Epithelial cell of proximal tubule (primary cell): ENCODE results near the gene NUF2. TPM values are rescaled to one million over a fixed set of nuclear protein-coding genes. Genes with fewer than 3 reads are reported as not detected.

Experiments
- DNase-seq: peaks from one replicate; pipeline ENCODE4 v3.0.0-alpha.2; 2011; ENCODE audit warnings: low read depth
- H3K4me3 ChIP-seq: 2 replicates; pipeline ENCODE4 v1.5.1; 2011; ENCODE audit warnings: low read depth, mild to moderate bottlenecking, low read length
- total RNA-seq: library from RNA; depleted of rRNA; stranded (reverse); fragments of >200 nt; gene quantifications from 2 replicates; pipeline ENCODE4 v1.2.3, GENCODE V29; 2015
- TF ChIP-seq, protein P1 (sequence below): conservative IDR thresholded peaks from 2 replicates; pipeline ENCODE4 v1.5.1; 2012; ENCODE audit warnings: low read depth, mild to moderate bottlenecking, low read length

The NUF2 gene
- total RNA-seq, 1 donor from 2014 or later: 43.6 TPM

DNA sequence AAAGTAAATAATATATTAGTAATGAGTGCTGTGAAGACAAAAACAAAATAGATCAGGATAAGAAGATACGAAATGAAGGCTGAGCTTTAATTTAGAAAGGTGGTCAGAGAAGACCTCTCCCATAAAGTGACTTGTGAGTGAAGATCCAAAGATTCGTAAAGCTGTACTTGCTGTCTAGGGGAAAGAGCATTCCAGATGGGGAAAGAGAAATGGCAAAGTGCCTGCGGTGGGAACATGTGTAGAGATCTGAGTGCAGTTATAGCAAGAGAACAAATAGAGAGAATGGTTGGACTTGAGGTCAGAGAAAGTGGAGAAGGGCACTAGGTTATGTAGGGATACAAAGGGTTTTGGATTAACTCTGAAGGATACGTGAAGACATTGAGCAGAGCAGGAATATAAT, 60.6 kb downstream of the NUF2 start:
- TF ChIP-seq, protein P1, sequence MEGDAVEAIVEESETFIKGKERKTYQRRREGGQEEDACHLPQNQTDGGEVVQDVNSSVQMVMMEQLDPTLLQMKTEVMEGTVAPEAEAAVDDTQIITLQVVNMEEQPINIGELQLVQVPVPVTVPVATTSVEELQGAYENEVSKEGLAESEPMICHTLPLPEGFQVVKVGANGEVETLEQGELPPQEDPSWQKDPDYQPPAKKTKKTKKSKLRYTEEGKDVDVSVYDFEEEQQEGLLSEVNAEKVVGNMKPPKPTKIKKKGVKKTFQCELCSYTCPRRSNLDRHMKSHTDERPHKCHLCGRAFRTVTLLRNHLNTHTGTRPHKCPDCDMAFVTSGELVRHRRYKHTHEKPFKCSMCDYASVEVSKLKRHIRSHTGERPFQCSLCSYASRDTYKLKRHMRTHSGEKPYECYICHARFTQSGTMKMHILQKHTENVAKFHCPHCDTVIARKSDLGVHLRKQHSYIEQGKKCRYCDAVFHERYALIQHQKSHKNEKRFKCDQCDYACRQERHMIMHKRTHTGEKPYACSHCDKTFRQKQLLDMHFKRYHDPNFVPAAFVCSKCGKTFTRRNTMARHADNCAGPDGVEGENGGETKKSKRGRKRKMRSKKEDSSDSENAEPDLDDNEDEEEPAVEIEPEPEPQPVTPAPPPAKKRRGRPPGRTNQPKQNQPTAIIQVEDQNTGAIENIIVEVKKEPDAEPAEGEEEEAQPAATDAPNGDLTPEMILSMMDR: no peak
- no peak for DNase-seq
- H3K4me3 ChIP-seq: no peak overlapping the region

DNA sequence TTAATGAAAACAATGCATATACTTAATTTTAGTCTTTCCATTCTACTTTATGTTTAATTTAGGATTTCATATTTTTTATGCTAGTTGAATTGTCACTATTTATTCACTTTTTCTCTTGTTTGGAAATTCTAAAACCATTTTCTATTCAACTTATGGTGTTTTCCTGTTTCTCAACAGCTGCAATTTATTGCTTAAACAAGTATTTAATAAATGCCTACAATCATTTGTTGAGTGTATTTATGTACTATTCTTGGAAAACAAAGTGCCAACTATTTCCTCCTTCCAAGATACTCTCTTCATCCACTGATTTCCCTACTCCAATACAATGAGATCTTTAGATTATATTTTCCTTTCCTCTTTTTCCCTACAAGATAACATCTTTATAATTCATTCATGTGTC, 65.4 kb downstream of the NUF2 start:
- no peak overlapping the region for H3K4me3 ChIP-seq
- no peak for DNase-seq
- TF ChIP-seq, protein P1: no peak

DNA sequence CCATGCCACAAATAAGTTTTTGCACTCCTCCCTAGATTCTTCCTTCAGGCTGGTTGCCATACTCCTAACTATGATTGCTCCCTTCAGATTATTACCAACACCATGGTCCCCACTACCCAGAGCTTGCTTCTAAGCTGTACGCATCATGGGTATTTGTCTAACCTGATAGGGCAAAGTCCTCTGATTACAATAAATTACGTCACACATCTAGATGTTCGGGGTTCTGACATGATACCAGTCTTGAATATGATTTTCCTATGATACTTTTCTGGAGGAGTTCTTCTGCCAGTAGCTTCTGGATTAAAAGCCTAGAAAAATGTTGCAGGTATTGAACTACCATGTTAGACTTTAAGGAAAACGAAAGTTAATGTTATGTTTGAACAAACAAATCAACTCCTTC, 67.2 kb downstream of the NUF2 start:
- H3K4me3 ChIP-seq: no peak overlapping the region
- TF ChIP-seq, protein P1: no peak
- no peak for DNase-seq

DNA sequence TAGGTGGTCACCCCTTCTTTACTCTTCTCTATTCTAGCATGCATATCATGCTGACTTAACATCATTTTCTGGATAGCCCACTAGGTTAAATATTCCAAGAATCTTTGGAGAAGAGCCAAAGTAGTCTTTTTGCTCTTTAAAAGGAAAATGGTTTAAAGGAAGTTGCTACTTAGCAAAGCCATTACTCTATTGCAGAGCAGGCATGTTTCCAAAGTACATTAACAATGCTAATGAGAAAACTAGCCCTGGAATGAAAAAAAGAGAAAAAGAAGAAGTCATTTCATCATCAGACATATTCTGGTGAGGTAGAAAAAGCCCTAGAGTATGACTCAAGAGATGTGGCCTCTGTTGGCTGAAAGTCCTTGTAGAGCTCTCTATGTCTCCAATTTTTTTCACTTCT, 74.0 kb downstream of the NUF2 start:
- no peak overlapping the region for H3K4me3 ChIP-seq
- DNase-seq: no peak
- TF ChIP-seq, protein P1: no peak

DNA sequence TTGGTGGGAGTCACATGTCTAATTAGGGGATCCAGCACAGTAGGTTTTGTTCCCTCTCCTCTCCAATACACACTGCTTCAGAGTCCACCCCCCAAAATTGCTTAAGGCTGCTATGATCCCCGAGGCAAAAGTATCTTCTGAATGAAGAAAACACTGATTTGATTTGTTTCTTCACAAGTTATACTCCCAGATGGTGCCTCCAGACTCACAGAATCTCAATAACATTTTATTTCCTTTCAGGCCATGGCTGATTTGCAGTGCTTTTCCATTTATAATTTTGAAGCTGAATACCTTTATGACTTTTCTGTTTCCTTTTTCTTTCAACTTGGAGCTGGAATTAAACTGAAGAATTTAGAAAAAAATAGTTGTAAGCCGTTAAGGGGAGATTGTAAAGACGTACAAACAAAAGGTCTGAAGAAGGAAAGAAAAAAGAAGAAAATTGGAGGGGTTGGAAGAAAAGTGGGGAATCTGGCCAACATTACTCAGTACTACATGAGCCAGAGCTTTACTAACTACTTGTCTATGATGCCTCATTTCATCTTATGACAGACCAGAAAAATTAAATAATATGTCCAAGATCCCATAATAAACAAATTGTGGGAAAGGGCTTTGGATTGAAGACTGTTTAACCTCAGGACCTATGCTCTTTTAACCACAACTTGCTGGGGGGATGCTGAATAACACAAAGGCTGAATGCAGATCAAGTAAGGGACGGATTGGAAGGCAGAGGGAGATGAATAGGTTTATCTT, 75.9 kb downstream of the NUF2 start:
- H3K4me3 ChIP-seq: no peak overlapping the region
- TF ChIP-seq, protein P1: no peak
- no peak for DNase-seq

DNA sequence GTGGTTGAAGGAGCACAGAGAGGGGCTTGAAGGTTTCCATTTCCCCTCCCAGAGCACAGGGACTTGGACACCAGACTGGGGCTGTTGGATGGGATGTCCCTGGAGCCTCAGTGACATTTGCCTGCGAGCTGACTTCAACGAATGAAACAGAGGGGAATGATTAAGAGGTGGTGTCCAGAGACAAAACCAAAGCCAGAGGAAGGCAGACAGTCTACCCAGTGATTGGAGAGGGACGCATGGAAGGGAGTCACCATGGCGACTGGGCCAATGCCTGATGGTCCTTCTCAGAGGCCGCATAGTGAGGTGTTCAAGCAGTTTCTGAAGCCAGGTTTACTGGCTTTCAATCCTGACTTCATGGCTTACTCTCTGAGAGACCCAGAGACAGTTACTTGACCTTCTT, 77.2 kb downstream of the NUF2 start:
- DNase-seq: no peak
- TF ChIP-seq, protein P1: no peak
- no peak overlapping the region for H3K4me3 ChIP-seq

DNA sequence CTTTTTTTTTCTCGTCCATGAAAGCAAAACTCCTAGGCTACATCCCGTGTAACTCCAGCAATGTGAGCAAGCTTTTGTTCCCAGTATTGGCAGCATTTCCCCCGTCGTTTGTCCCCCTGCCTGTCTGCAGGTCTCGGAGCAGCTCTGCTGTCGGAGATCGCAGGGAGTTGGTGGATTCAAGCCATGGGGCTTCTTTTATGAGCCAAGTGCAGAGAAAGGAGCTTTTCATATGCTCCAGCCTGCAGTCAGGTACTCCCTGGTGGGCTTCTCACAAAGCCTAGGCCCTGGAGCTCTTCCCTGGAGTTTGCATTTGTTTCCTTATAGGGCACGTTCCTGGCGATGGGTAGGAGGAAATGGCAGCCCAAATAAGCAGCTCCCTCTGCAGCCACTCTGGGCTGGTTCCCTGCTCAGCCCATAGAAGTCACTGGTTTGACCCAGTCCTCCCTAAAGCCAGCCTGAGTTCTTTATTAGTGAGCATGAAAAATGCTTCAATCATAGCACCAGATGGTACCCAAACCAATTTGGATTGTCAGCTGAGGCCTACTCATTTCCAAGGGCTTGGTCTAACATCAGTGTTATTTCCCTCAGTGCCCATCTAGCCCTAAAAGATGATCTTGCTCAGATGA, 78.3 kb downstream of the NUF2 start:
- TF ChIP-seq, protein P1: no peak
- H3K4me3 ChIP-seq: no peak overlapping the region
- DNase-seq: no peak
